Fibroblast of skin of right biceps (primary cell): ENCODE results near the gene KRTAP2-3.
"Not testable (repeated sequence)": the region's sequence is repeated elsewhere in the genome, so short reads cannot be mapped to it uniquely, and the experiment has no call there.

Source experiments
- DNase-seq: peaks from one replicate; pipeline ENCODE4 v3.0.0-alpha.2; 2013

The KRTAP2-3 gene, protein sequence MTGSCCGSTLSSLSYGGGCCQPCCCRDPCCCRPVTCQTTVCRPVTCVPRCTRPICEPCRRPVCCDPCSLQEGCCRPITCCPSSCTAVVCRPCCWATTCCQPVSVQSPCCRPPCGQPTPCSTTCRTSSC

DNA sequence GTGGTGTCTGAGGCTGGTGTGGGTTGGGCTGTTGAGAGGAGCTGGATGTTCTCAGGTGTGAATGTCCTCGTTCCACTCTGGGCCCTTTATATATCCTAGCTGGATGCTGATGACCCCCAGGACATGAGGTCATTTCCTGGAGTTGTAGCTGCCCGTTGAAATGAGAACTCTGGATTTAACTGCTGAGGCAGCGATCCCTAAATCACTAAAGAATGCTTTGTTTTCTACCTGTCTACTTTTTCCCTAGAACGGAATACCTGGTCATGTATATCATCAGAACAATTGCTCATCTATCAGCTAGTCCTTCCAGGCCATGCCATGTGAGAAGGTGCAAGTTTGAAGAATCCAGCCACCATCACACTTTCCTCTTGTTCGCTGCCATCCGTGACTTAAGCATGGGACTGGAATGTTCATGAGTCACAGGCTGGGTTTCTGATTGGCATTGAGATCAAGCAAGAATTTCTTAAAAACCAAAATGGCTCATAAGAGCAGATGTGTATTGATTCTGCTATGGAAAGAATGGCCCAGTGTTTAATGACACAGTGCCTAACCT, at the start of gene KRTAP2-3:
TSS of gene KRTAP2-3 (minus strand) at position 63 of the 553 bp plus-strand sequence. CDS start 64 bp downstream, outside the sequence.
- DNase-seq = peak; percentile 98

DNA sequence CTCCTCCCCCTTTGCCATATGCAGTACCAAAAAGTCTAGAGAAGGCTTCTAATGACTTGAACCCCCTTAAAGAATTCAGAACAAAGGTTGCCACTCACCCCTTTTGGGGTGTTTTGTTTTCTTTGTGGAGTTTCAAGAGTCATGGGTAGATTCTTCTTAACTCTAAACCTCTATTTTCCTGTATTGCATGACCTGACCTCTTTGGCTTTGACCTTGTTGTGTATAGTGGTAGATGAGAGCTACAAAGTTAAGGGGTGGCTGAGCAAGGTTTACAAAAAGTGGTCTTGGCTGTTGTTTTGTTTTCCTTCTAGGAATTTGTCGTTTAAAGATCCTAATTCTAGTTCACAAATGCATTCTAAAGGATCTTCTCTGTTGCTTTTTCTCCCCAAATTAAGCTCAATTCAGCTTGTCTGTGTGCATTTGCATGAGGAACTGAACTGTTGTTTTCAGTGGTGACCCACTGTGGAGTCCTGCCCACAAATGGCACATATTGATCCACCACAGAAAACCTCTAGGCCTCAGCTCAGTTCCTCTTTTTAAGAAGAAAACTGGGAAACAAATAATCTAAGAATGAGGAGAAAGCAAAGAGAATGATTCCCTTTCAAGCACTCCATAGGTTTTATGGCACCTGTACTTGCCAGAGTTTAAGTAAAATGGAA, 48.9 kb upstream of the KRTAP2-3 start:
- not testable (repeated sequence) for DNase-seq

DNA sequence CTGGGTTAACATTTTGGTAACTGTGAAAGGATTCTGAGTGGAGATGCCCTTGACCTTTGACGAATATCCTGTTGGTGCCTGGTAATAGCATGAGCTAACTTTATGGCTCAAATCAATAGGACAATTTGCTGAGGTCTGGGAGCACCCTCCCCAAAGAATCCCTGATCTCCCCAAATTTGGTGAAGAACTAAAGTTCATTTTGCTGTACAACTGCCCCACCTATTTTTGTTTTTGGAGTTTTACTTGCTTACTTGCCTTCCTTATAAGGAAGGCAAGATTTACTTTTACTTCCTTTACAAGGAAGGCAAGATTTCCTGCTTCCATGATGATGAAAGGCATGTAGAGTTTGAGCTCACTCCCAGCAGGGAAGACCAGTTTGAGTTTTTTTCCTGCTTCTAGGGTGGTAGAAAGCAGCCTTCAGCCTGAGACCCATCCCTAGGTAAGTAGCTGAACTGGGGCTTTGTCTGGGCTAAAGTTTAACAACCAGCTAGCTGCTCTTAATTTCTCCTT, 48.1 kb upstream of the KRTAP2-3 start:
- no peak for DNase-seq

DNA sequence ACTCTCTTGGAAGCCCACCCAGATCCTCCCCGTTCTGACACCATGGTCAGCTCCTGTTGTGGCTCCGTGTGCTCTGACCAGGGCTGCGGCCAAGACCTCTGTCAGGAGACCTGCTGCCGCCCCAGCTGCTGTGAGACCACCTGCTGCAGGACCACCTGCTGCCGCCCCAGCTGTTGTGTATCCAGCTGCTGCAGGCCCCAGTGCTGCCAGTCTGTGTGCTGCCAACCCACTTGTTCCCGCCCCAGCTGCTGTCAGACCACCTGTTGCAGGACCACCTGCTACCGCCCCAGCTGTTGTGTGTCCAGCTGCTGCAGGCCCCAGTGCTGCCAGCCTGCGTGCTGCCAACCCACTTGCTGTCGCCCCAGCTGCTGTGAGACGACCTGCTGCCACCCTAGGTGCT, 45.4 kb upstream of the KRTAP2-3 start, which contains the start of gene KRTAP4-9:
TSS of gene KRTAP4-9 (plus strand) at position 43 of the 400 bp plus-strand sequence. CDS start at position 43, 0 bp downstream.
- not testable (repeated sequence) for DNase-seq

DNA sequence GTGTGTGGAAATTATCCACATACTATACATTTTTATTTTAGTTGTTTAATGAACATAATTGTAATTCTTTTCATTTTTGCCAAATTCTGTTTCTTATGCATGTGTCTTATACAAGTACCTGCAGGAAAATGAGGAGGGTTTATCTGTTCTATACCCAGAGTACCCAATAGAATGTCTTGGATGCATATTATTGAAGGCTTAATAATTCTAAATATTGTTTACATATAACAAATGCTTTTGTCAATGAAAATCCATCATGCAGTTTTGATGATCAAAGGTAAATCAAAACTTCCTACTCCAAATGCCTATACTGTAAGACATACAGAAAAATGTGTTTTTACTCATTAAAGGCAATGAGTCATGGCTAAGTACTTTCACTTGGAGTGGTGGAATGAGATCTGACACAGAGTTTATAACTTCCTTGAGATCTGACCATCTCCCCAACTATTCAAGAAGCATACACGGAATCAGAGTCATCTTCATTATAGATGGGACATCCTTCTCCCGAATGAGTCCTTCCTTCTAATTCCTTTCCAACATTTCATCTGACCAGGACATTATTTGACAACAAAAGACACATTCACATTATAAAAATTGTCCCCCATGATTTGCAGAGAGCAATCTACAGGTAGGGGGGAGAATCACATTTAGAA, 44.6 kb upstream of the KRTAP2-3 start:
- DNase-seq = peak; percentile 90

DNA sequence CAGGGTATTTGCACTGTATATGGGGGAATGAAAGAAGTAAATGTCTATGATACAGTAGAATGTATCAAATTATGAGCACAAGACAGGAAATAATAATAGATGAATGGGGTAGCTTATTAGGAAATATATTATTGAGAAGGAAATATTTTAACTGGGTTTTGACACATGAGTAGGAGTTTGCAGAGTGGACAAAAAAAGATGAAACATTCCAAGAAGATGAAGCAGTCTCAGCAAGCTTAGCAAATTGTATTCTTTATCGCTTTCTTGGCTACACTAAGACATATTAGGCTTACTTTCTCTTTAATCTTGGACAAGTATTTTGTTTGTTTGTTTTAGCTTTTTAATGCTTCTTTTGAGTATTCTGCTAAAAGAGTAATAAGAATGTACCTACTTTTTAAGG, 44.0 kb upstream of the KRTAP2-3 start:
- DNase-seq = peak; percentile 38

DNA sequence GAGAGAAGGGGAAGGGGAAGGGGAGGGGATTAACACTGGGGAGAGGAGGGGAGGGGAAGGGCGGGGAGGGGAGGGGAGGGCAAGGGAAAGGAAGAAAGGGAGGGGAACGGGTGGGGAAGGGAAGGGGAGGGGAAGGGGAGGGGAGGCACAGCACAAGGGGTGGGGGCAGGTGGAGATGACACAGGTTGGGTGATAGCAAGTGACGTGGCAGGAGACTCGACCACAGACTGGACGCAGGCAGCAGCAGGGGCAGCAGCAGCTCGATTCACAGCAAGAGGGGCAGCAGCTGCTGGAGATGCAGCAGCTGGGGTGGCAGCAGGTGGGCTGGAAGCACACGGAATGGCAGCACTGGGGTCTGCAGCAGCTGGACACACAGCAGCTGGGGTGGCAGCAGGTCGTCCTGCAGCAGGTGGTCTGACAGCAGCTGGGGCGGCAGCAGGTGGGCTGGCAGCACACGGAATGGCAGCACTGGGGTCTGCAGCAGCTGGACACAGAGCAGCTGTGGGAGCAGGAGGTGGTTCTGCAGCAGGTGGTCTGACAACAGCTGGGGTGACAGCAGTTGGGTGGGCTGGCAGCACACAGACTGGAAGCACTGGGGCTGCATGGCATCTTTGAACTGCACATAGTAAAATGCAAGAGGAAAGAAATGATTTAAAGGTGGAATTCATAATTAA, 41.8 kb upstream of the KRTAP2-3 start, which contains the start of gene KRTAP4-16:
TSS of gene KRTAP4-16 (minus strand) at position 624 of the 674 bp plus-strand sequence. CDS start at position 624, 0 bp downstream.
- DNase-seq = no peak

DNA sequence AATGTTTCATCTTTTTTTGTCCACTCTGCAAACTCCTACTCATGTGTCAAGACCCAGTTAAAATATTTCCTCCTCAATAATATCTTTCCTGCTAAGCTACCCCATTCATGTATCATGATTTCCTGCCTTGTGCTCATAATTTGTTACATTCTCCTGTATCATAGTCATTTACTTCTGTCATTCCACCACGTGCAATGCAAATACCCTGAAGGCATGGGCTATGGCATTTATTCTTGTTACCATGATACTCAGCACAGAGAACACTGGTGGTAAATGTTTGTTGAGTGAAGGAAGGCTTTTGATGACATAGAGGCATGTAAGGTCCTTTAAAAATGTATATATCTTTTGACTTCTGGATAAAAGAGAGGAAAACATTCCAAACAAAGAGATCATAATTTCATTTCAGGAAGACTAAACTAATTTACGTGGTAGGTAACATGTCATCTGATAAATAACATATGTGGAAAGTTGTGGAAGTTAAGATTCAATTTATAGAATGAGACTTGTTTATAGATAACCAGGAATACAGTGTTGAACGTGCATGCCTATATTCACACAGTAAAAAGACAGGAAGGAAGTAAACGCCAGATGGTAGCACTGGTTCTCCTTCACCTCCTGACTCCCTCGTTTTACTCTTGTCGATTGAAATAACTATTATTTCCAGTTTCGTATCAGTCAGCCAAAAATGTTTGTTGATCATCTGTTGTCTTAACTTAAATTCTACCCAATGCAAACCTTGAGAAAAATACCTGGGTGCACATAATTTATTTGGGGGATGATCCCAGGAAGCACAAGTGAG, 40.0 kb upstream of the KRTAP2-3 start:
- peak; percentile 92 for DNase-seq

DNA sequence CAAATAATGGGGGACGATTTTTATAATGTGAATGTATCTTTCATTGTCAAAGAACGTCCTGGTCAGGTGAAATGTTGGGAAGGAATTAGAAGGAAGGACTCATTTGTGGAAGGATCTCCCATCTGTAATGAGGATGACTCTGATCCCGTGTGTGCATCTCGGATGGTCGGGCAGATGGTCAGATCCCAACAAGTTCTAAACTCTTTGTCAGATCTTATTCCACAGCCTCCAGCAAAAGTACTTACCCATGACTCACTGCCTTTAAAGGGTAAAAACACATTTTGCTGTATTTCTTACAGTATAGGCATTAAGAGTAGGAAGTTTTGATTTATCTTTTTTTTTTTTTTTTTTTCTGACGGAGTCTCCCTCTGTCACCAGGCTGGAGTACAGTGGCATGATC, 38.6 kb upstream of the KRTAP2-3 start:
- DNase-seq = peak; percentile 71

DNA sequence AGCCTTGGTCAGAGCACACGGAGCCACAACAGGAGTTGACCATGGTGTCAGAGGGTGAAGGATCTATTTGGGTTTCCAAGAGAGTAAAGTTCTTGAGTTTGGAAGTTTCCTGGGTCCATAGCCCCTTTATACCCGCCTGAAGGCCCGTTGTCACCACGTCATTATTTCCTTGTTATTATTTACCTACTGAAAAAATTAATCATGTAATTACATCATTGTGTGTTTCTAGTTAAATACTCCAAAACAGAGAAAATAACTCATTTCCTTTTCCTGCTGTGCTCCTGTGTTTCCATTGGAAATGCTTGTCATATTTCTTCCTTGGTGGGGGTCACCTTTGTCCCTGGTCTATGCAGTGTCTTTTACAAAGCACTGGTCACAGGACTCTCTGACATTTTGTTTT, 38.1 kb upstream of the KRTAP2-3 start, which contains the start of gene KRTAP4-8:
TSS of gene KRTAP4-8 (minus strand) at position 101 of the 400 bp plus-strand sequence. CDS start at position 43, 58 bp downstream.
- no peak for DNase-seq

DNA sequence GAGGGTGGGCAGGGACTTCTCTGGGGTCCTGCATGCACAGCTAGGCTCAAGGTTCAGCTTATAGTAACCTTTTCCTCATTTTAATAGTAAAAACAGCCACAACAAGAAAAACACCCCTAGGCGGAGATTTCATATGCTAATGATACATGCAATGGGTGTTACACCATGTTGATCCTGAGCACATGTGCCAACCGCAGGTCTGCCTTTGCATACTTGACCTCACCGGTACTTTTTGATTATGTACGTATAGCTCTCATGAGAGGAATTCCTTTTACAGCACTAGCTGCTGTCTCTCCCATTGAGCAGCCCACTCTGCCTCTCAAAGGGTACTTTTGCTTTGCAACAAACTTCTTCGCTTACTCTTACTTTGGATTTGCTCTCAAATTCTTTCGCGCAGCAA, 36.1 kb upstream of the KRTAP2-3 start:
- no peak for DNase-seq

DNA sequence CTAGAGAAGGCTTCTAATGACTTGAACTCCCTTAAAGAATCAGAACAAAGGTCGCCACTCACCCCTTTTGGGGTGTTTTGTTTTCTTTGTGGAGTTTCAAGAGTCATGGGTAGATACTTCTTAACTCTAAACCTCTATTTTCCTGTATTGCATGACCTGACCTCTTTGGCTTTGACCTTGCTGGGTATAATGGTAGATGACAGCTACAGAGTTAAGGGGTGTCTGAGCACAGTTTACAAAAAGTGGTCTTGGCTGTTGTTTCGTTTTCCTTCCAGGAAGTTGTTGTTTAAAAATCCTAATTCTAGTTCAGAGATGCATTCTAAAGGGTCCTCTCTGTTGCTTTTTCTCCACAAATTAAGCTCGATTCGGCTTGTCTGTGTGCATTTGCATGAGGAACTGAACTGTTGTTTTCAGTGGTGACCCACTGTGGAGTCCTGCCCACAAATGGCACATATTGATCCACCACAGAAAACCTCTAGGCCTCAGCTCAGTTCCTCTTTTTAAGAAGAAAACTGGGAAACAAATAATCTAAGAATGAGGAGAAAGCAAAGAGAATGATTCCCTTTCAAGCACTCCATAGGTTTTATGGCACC, 28.9 kb upstream of the KRTAP2-3 start:
- not testable (repeated sequence) for DNase-seq

DNA sequence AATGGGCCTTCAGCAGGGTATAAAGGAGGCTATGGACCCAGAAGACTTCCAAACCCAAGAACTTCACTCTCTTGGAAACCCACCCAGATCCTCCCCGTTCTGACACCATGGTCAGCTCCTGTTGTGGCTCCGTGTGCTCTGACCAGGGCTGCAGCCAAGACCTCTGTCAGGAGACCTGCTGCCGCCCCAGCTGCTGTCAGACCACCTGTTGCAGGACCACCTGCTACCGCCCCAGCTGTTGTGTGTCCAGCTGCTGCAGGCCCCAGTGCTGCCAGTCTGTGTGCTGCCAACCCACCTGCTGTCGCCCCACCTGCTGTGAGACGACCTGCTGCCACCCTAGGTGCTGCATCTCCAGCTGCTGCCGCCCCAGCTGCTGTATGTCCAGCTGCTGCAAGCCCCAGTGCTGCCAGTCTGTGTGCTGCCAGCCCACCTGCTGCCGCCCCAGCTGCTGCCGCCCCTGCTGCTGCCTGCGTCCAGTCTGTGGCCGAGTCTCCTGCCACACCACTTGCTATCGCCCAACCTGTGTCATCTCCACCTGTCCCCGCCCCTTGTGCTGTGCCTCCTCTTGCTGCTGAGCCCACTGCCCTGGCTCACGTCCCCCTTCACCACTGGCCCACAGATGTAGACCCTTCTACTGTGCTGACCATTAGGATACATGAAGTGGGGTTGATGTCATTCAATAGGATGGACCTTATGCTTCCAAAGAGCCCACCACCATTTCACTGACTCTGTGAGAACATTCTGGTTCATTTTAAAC, 24.4 kb upstream of the KRTAP2-3 start, which contains the start of gene KRTAP4-7:
TSS of gene KRTAP4-7 (plus strand) at position 51 of the 757 bp plus-strand sequence. CDS start at position 108, 57 bp downstream.
- not testable (repeated sequence) for DNase-seq

DNA sequence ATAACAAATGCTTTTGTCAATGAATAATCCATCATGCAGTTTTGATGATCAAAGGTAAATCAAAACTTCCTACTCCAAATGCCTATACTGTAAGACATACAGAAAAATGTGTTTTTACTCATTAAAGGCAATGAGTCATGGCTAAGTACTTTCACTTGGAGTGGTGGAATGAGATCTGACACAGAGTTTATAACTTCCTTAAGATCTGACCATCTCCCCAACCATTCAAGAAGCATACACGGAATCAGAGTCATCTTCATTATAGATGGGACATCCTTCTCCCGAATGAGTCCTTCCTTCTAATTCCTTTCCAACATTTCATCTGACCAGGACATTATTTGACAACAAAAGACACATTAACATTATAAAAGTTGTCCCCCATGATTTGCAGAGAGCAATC, 23.5 kb upstream of the KRTAP2-3 start:
- DNase-seq = peak; percentile 86

DNA sequence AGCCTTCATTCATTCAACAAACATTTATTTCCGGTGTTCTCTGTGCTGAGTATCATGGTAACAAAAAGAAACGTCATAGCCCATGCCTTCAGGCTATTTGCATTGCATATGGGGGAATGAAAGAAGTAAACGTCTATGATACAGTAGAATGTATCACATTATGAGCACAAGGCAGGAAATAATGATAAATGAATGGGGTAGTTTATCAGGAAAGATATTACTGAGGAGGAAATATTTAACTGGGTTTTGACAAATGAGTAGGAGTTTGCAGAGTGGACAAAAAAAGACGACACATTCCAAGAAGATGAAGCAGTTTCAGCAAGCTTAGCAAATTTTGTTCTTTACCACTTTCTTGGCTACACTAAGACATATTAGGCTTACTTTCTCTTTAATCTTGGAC, 22.7 kb upstream of the KRTAP2-3 start:
- DNase-seq = peak; percentile 61

DNA sequence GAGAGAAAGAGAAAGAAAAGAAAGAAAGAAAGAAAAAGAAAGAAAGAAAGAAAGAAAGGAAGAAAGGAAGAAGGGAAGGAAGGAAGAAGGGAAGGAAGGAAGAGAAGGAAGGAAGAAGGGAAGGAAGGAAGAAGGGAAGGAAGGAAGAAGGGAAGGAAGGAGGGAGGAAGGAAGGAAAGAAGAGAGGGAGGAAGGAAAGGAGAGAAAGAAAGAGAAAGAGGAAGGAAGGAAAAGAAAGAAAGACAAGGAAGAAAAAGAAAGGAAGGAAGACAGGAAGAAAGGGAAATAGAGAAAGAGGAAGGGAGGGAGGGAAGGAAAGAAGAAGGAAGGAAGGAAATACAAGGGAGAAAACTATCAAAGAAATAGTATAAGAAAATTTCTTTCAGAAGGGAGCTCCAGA, 16.9 kb upstream of the KRTAP2-3 start:
- DNase-seq = no peak

DNA sequence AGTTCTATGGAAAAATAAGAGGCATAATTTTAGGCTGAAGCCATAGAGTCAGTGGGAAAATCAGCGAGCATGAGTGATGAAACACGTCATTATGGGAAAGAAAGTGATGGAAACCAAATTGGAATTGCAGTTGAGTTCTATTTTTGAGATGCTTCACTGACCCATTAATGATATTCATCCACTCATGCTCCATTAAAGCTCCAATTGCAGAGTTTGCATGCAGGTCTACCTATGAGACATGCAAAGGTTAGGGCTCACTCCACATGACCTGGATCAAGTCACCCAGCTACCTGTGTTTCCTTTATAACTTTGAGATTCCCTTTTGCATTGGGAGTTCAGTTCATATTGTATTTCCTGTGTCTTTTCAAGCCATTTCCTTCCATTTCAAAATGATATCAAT, 13.8 kb upstream of the KRTAP2-3 start:
- DNase-seq = no peak

DNA sequence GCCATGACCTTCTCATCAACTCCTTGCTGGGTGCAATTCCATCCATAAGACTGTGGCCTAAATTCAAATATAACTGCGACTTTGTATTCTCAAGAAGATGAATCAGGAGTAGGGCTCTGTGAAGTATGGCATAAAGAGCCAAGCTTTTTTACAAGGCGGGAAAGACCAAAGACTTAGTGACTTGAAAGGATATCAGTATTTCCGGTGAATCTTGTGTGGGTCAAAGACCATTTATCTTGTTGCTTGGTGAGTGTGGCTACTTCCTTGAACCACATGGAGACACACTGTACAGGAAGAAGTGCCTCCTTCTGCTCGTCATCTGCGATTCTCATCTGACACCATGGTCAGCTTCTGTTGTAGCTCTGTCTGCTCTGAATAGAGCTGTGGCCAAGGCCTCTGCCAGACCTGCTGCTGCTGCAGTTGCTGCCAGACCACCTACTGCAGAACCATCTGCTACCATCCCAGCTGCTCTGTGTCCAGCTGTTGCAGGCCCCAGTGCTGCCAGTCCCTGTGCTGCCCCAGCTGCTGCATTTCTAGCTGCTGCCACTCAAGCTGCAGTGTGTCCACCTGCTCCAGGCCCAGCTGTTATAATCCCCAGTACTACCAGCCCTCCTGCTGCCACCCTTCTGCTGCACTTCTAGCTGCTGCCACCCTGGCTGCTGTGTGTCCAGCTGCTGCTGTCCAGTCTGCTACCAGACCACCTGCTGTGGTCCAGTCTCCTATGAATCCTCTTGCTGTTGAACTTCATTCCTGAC, 11.9 kb upstream of the KRTAP2-3 start:
- DNase-seq = no peak

DNA sequence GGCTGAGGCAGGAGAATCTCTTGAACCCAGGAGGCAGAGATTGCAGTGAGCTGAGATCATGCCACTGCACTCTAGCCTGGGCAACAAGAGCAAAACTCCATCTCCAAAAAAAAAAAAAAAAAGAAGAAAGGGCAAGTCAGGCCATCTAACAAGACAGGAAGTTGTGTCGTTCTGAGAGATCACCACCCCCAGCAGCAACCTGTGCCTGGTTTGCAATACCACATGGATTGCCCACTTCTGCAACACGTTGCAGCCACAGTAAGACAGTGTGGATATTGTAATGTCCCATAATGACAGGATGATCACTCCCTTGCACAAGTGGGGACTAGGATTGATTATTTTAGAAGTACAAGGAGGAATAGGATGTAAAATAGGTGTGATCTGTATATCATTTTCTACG, 9.1 kb upstream of the KRTAP2-3 start:
- no peak for DNase-seq

DNA sequence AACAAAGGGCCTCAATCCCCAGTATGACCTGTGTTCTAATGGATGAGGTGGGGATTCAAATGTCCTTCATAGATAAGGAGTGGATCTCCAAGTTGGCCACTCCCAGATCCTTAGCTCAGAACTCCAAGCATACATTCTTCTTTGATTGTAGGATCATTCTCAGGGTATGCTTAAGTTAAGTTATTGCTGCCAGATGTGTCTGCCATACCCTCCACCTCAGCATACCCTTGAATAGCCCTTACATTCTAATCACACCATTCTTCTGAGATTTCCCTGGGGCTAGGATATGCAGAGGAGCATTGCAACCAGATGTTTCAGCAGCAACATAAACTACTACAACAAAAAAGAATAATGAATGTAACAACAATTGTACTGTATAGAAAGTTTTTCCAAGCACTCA, 7.4 kb upstream of the KRTAP2-3 start:
- peak; percentile 62 for DNase-seq
